ENCODE results near the gene TAP1.

- peak in 2 of 4 experiments; percentile 29 to 48 for TF ChIP-seq CTCF (IDR thresholded peaks at IDR 0.05)
- no peak for TF ChIP-seq POLR2A (IDR thresholded peaks at IDR 0.05)
These were observed 27.5 kb downstream of the TAP1 start for GRCh38 chr6:32825966-32826365.
